GM19438 (cell line): Measurements from ENCODE around the gene RAMP1.
"Not testable (repeated sequence)": the region's sequence is repeated elsewhere in the genome, so short reads cannot be mapped to it uniquely, and the experiment has no call there.

Source experiments
- ATAC-seq: cut with Tn5 transposase; IDR thresholded peaks from one replicate; pipeline ENCODE4 v1.9.1; 2021; ENCODE audit warnings: low read depth; ENCODE audit not compliant: unreplicated experiment

RAMP1 gene

GRCh38 chr2:237859533-237860272 lies at the start of gene RAMP1:
Gene RAMP1 (plus strand): TSS chr2:237859623. CDS start chr2:237859676, 53 bp downstream.
- ATAC-seq = no peak

DNA sequence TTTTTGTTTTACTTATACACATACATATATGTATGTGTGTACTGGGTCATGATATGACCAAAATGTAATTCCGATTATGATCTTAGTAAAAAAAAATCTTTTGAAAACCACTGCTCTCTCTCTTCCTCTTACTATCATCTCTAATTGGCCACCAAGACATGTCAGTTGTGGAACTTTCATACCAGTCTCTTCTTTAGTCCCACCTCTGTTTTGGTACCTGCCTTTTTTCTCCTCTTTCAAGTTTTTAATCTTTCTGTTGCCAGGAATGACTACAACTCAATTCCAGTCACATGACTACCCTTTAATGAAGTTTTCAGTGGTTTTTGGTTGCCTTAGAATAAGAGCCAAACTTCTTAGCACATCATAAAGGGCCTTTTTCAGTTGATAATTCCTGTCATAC lies 43.8 kb upstream of the RAMP1 start:
- ATAC-seq = no peak

- ATAC-seq = no peak
Measured at GRCh38 chr2:237816531-237816930, 42.9 kb upstream of the RAMP1 start.

GRCh38 chr2:237818066-237818473 lies 41.4 kb upstream of the RAMP1 start:
- no peak for ATAC-seq

DNA sequence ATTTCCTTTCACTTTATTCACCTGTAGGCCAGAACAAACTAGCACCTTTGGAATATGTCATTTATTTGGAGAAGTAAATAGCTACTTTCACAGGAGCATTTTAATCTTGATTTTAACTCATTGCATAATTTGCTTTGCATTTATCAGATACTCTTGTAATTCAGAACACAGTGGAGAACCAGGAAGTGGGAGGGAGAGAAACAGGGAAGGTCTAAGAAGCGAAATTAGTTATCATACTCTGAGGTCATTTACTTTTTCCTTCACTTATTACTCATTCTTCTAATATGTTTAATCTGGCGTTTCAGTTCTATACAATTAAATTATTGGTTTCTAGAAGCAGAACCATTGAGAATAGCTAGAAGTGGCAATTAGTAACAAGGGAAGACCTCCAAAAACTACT lies 40.2 kb upstream of the RAMP1 start:
- ATAC-seq = no peak

GRCh38 chr2:237820421-237820820 lies 39.0 kb upstream of the RAMP1 start:
- ATAC-seq = no peak

GRCh38 chr2:237823544-237823943 lies 35.9 kb upstream of the RAMP1 start:
- no peak for ATAC-seq

- no peak for ATAC-seq
Measured at GRCh38 chr2:237824085-237824484, 35.3 kb upstream of the RAMP1 start.

GRCh38 chr2:237827421-237827987 lies 31.9 kb upstream of the RAMP1 start:
- no peak for ATAC-seq

DNA sequence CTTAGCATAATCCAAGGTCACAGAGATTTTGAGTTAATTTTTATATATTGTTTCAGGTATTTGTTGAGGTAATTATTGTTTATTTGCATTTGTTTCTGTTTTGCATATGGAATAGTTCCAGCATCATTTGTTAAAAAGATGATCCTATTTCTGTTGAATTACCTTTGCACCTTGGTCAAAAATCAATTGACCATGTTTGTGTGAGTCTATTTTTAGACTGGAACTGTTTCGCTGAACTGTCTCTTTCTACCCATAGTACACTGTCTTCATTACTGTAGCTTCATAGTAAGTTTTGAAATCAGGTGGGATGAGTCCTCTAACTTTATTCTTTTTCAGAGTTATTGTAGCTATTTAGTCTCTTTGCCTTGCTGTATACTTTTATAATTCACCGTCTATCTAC lies 28.9 kb upstream of the RAMP1 start:
- no peak for ATAC-seq

- no peak for ATAC-seq
Measured at GRCh38 chr2:237833546-237833945, 25.9 kb upstream of the RAMP1 start.

GRCh38 chr2:237835372-237835771 lies 24.1 kb upstream of the RAMP1 start:
- ATAC-seq = no peak

GRCh38 chr2:237841051-237841450 lies 18.4 kb upstream of the RAMP1 start:
- no peak for ATAC-seq

GRCh38 chr2:237848940-237849339 lies 10.5 kb upstream of the RAMP1 start:
- ATAC-seq = not testable (repeated sequence)

GRCh38 chr2:237854295-237854694 lies 5.1 kb upstream of the RAMP1 start:
- no peak for ATAC-seq

DNA sequence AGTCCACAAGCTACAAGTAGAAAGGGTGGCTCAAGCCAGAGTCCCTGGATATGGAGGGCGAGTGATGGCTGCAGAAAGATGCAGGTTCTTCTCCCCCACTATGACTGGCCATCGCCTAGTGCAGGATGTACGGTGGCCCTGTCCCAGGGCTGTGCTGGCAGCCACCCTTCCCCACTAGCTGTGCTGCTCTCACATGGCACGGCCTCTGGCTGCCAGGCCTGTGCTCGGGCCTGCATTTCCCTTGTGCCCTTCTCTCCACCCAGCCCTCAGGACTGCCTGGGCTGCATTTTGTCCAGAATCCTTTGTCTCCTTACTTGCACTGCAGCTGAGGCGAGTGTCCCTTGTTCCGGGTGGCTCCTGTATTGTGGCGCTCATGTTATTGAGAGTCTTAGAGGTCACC lies 1.6 kb upstream of the RAMP1 start:
- no peak for ATAC-seq

DNA sequence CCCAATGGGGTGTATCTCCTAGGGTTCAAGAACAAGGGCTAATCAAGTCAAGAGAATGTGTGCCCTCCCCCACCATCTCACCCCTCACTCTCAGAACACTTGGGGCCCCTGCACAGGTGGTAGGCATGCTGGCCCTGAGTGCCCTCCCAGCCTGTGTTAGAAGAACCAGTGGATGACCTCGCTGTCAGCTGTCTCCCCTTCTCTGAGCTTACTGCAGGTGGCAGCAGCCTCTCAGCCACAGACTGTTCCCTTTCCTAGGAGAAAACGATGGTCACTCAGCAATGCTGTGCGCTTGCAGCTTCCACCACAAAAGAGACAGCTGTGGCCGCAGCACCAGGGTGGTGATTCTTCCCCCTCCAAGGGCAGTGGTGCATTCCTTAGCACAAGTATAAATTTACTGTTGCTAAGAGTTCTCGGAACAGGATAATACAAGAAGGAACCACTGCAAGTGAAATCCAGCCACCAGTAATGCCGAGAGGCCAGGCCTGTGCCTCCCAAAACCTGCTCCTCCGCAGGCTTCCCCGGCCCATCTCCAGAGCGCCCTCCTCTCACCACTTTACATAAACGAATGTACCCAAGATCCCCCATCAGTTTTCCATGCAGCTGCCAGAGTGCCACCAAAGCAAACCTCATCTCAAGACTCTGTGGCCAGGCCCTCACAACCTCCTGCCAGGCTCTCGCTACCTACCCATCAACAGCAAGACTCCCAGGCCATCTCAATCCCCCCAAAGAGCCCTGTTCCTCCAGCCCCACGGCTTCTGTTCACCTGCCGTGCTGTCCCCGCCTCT lies 935 bp upstream of the RAMP1 start:
- ATAC-seq = no peak

- ATAC-seq = no peak
Measured at GRCh38 chr2:237859082-237859433, 365 bp upstream of the RAMP1 start.

DNA sequence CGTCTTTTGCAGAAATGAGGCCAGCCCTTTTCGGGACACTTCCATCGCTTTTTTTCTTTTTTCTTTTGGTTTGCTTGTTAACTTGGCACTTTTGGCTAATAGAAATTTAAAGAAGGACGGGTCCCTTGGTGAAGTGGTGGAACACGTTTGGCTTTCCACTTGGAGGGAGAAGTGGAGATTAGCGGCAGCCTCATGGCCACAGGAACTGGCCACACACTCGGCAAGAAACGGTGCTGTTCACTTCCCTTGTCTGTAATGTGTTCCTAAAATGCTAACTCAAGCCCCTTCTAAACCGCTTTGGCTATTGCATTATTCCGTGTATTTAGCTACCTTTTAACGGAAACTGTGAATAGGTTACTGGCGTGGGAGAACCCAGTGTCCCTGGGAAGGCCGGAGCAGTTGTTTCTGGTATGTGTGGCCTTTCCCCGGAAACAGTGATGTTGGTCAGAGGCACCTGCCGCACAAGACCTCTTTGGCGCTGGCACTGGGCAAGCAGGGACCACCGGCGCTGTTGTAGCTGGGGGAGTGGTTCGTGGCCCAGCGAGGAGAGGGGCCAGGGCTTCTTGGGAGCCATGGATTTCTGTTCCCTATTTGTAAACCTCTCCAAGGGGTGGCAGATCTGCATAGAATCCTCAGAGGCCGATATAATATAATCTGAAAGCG lies 981 bp downstream of the RAMP1 start:
- no peak for ATAC-seq

GRCh38 chr2:237861875-237862527 lies 2.6 kb downstream of the RAMP1 start:
- ATAC-seq = no peak

DNA sequence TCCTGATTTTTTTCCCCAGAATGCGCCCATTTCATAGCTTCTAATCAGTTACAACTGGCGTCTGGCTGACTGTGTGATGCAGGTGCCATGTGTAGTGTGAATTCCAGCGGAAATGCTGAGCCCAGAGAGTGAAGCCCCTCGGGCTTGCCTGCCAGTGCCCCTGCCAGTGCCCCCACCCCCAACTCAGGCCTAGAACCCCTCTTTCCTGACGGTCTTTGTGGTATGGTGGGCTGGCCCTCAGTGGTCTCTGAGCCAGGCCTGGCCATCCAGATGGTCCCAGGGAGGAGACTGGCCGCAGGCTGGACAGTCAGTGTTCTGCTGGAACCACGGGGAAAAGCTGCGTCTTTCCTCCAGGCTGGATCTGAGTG lies 3.1 kb downstream of the RAMP1 start:
- no peak for ATAC-seq
